T47D (cell line): ENCODE data around the gene TEKT5.

Experiments
- DNase-seq, 2 experiments: peaks; one replicate each; pipeline versions ENCODE4 v3.0.0 to v3.0.0-alpha.2; 2011 to 2012; ENCODE audit warnings: low read depth in 1 of 2, low spot score in 1 of 2
- JUND ChIP-seq: IDR thresholded peaks from 2 replicates; pipeline ENCODE4 v1.6.1; 2012; ENCODE audit warnings: low read depth
- in situ Hi-C: cut with HindIII; loops from 2 replicates; pipeline ENCODE4 v1.10.0; 2016; ENCODE audit warnings: low sequenced_read_pairs, low pct_unique_long_range_greater_than_20kb

Gene TEKT5

GRCh38 chr16:10601444-10602408, 93.0 kb downstream of the TEKT5 start:
- peak; percentile 60 to 92 for DNase-seq
- in situ Hi-C loops, result no loop called here
- no peak for TF ChIP-seq JUND

GRCh38 chr16:10600782-10601443, 93.8 kb downstream of the TEKT5 start:
- TF ChIP-seq JUND, result no peak
- DNase-seq, result no peak
- in situ Hi-C loops, result no loop called here

- in situ Hi-C loops, result no loop called here
- DNase-seq, result no peak
- no peak for TF ChIP-seq JUND
These were observed 95.1 kb downstream of the TEKT5 start for GRCh38 chr16:10599626-10600025.

- in situ Hi-C loops, result no loop called here
- no peak for DNase-seq
- no peak for TF ChIP-seq JUND
These were observed 96.6 kb downstream of the TEKT5 start for GRCh38 chr16:10598157-10598556.

- no peak for DNase-seq
- TF ChIP-seq JUND, result no peak
- in situ Hi-C loops, result no loop called here
These were observed 97.5 kb downstream of the TEKT5 start for GRCh38 chr16:10597187-10597601.

GRCh38 chr16:10594312-10594950, 100.3 kb downstream of the TEKT5 start:
- in situ Hi-C loops, result no loop called here
- TF ChIP-seq JUND, result no peak; the same call in 1 of the 2 replicates
- DNase-seq, result peak; percentile 49 to 99

- TF ChIP-seq JUND, result no peak
- no peak for DNase-seq
- in situ Hi-C loops, result no loop called here
These were observed 102.1 kb downstream of the TEKT5 start for GRCh38 chr16:10592611-10593010.

- TF ChIP-seq JUND, result no peak
- in situ Hi-C loops, result no loop called here
- DNase-seq, result no peak
These were observed 104.4 kb downstream of the TEKT5 start for GRCh38 chr16:10590342-10590741.

GRCh38 chr16:10589109-10589508, 105.6 kb downstream of the TEKT5 start:
- in situ Hi-C loops, result no loop called here
- no peak for TF ChIP-seq JUND

GRCh38 chr16:10587622-10588021, 107.1 kb downstream of the TEKT5 start:
- no peak for DNase-seq
- TF ChIP-seq JUND, result no peak
- in situ Hi-C loops, result no loop called here

More at GRCh38 chr16:10589109-10589508, 105.6 kb downstream of the TEKT5 start:
- no peak for DNase-seq

GRCh38 chr16:10584981-10585438, 109.7 kb downstream of the TEKT5 start:
- in situ Hi-C loops, result no loop called here
- DNase-seq, result no peak
- no peak for TF ChIP-seq JUND

- in situ Hi-C loops, result no loop called here
- DNase-seq, result no peak
- no peak for TF ChIP-seq JUND
These were observed 111.5 kb downstream of the TEKT5 start for GRCh38 chr16:10583269-10583668.
